Measurements from ENCODE around the gene UVSSA.

The UVSSA gene

DNA sequence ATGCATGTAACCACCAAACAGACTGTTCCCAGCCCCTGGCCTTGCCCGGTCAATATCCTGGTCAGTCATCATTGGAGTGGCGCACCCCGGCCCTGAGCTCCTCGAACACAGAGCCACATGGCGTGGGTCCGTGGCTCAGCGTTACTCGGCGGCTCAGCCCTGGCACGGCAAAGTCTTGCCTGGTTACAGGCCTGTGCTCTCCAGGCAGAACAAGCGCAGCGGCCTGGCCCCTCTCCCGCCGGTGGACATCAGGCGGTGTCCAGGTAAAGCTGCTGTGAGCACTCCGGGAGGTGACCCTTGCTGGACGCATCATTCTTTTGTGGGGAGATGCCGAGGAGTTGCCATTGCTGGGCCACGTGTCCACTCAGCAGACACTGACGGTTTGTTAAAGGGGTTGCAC, 6.1 kb upstream of the UVSSA start:
- Histone ChIP-seq H3K9ac (ENCODE audit: low read length) (no peak overlapping the region), H3K79me2 (ENCODE audit: low read length) (peaks cover 10% of the 10 kb centered on the region), H3K4me3 (ENCODE audit: low read length) (no peak overlapping the region), H3K9me3 (ENCODE audit: insufficient read depth, low read length) (no peaks in the 10 kb centered on the region), H4K20me1 (ENCODE audit: insufficient read depth, low read length) (no peaks in the 10 kb centered on the region), H2AFZ (ENCODE audit: low read depth, low read length) (no peak overlapping the region), H3K27ac (ENCODE audit: low read length) (no peak overlapping the region), H3K4me1 (ENCODE audit: low read length) (peaks cover 3% of the 10 kb centered on the region; the same call in 1 of the 2 replicates), H3K4me2 (ENCODE audit: low read length) (no peak overlapping the region), H3K27me3 (ENCODE audit: low read depth, low read length) (no peaks in the 10 kb centered on the region), H3K36me3 (replicated peaks; ENCODE audit: low read depth, low read length) (peaks cover 51% of the 10 kb centered on the region)
- TF ChIP-seq EZH2phosphoT487 (IDR thresholded peaks at IDR 0.05; ENCODE audit: low read depth) = no peak
- TF ChIP-seq, protein P1, sequence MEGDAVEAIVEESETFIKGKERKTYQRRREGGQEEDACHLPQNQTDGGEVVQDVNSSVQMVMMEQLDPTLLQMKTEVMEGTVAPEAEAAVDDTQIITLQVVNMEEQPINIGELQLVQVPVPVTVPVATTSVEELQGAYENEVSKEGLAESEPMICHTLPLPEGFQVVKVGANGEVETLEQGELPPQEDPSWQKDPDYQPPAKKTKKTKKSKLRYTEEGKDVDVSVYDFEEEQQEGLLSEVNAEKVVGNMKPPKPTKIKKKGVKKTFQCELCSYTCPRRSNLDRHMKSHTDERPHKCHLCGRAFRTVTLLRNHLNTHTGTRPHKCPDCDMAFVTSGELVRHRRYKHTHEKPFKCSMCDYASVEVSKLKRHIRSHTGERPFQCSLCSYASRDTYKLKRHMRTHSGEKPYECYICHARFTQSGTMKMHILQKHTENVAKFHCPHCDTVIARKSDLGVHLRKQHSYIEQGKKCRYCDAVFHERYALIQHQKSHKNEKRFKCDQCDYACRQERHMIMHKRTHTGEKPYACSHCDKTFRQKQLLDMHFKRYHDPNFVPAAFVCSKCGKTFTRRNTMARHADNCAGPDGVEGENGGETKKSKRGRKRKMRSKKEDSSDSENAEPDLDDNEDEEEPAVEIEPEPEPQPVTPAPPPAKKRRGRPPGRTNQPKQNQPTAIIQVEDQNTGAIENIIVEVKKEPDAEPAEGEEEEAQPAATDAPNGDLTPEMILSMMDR (IDR thresholded peaks at IDR 0.05; ENCODE audit: low read depth, low read length) = no peak

- peaks cover 40% of the 10 kb centered on the region for H3K36me3 ChIP-seq (replicated peaks; ENCODE audit: low read depth, low read length)
- no peak overlapping the region for H2AFZ ChIP-seq (ENCODE audit: low read depth, low read length)
- peaks cover 16% of the 10 kb centered on the region for H3K79me2 ChIP-seq (ENCODE audit: low read length)
- peaks cover 3% of the 10 kb centered on the region; the same call in 1 of the 2 replicates for H3K4me1 ChIP-seq (ENCODE audit: low read length)
- no peak overlapping the region for H3K9ac ChIP-seq (ENCODE audit: low read length)
- no peaks in the 10 kb centered on the region for H4K20me1 ChIP-seq (ENCODE audit: insufficient read depth, low read length)
- no peaks in the 10 kb centered on the region for H3K27me3 ChIP-seq (ENCODE audit: low read depth, low read length)
- no peak overlapping the region for H3K27ac ChIP-seq (ENCODE audit: low read length)
- TF ChIP-seq, protein P1 (IDR thresholded peaks at IDR 0.05; ENCODE audit: low read depth, low read length) = no peak
- TF ChIP-seq EZH2phosphoT487 (IDR thresholded peaks at IDR 0.05; ENCODE audit: low read depth) = no peak
- no peak overlapping the region for H3K4me3 ChIP-seq (ENCODE audit: low read length)
- no peaks in the 10 kb centered on the region for H3K9me3 ChIP-seq (ENCODE audit: insufficient read depth, low read length)
- no peak overlapping the region for H3K4me2 ChIP-seq (ENCODE audit: low read length)
Observed at GRCh38 chr4:1342003-1342402, 5.0 kb upstream of the UVSSA start.

DNA sequence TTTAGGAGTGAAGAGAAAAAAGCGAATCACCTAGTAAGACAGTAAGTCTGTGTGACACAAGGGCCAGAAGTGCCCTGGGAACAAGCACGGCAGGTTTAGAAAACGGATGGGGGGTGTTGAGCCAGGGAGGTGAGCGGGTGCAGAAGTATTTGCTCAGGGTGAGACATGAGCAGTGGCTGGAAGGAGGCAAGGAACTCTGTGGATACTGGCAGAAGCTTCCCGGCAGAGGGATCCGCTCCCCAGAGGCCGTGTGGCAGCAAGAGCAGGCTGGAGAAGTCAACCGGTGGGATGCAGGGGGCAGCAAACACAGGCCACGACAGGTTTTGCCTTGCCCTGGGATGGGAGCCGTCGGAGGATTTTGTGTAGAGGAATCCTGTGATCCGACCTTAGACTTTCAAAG, 2.3 kb upstream of the UVSSA start:
- Histone ChIP-seq H4K20me1 (ENCODE audit: insufficient read depth, low read length) (no peaks in the 10 kb centered on the region), H3K9me3 (ENCODE audit: insufficient read depth, low read length) (no peaks in the 10 kb centered on the region), H2AFZ (ENCODE audit: low read depth, low read length) (no peak overlapping the region), H3K79me2 (ENCODE audit: low read length) (peaks cover 38% of the 10 kb centered on the region), H3K27ac (ENCODE audit: low read length) (no peak overlapping the region), H3K4me2 (ENCODE audit: low read length) (no peak overlapping the region), H3K36me3 (replicated peaks; ENCODE audit: low read depth, low read length) (peaks cover 31% of the 10 kb centered on the region), H3K9ac (ENCODE audit: low read length) (no peak overlapping the region), H3K27me3 (ENCODE audit: low read depth, low read length) (no peaks in the 10 kb centered on the region), H3K4me1 (ENCODE audit: low read length) (peaks cover 13% of the 10 kb centered on the region), H3K4me3 (ENCODE audit: low read length) (no peak overlapping the region)
- TF ChIP-seq, protein P1 (IDR thresholded peaks at IDR 0.05; ENCODE audit: low read depth, low read length) = no peak
- no peak for TF ChIP-seq EZH2phosphoT487 (IDR thresholded peaks at IDR 0.05; ENCODE audit: low read depth)

GRCh38 chr4:1345903-1346780, 866 bp upstream of the UVSSA start:
- no peaks in the 10 kb centered on the region for H4K20me1 ChIP-seq (ENCODE audit: insufficient read depth, low read length)
- H3K36me3 ChIP-seq (replicated peaks; ENCODE audit: low read depth, low read length) = peaks cover 19% of the 10 kb centered on the region
- peak overlapping the region; percentile 93 for H3K9ac ChIP-seq (ENCODE audit: low read length)
- H3K27me3 ChIP-seq (ENCODE audit: low read depth, low read length) = no peaks in the 10 kb centered on the region
- H3K27ac ChIP-seq (ENCODE audit: low read length) = peak overlapping the region; percentile 64
- TF ChIP-seq, protein P1 (IDR thresholded peaks at IDR 0.05; ENCODE audit: low read depth, low read length) = no peak
- no peak for TF ChIP-seq EZH2phosphoT487 (IDR thresholded peaks at IDR 0.05; ENCODE audit: low read depth)
- peak overlapping the region; percentile 48; the same call in 1 of the 2 replicates for H2AFZ ChIP-seq (ENCODE audit: low read depth, low read length)
- peak overlapping the region; percentile 94 for H3K4me2 ChIP-seq (ENCODE audit: low read length)
- peaks cover 13% of the 10 kb centered on the region for H3K4me1 ChIP-seq (ENCODE audit: low read length)
- H3K9me3 ChIP-seq (ENCODE audit: insufficient read depth, low read length) = no peaks in the 10 kb centered on the region
- peak overlapping the region; percentile 95 for H3K4me3 ChIP-seq (ENCODE audit: low read length)
- H3K79me2 ChIP-seq (ENCODE audit: low read length) = peaks cover 38% of the 10 kb centered on the region
